ENCODE data around the gene DMAP1. TPM values are rescaled to one million over a fixed set of nuclear protein-coding genes. Genes with fewer than 3 reads are reported as not detected.

Gene DMAP1
- polyA plus RNA-seq, 4 donors = 34.7 to 80.8 (median 58.0) TPM

Other genes starting within 250 kb of the DMAP1 start
- gene DPH2, start 243.5 kb upstream of the DMAP1 start, polyA plus RNA-seq = 10 to 100 TPM in 3 of 4 donors, 1 to 10 TPM in 1; 5.8 to 25.2 (median 15.6) TPM
- gene ATP6V0B, start 238.5 kb upstream of the DMAP1 start, polyA plus RNA-seq = 100 to 1,000 TPM; 104 to 245 (median 161) TPM
- gene B4GALT2, start 234.3 kb upstream of the DMAP1 start, polyA plus RNA-seq = 10 to 100 TPM in 3 of 4 donors, 1 to 10 TPM in 1; 8.9 to 34.6 (median 25.9) TPM
- gene CCDC24, start 221.9 kb upstream of the DMAP1 start, polyA plus RNA-seq = 10 to 100 TPM in 3 of 4 donors, 1 to 10 TPM in 1; 5.8 to 35.1 (median 24.2) TPM
- gene SLC6A9, start 182.0 kb upstream of the DMAP1 start, polyA plus RNA-seq = 10 to 100 TPM in 1 of 4 donors, 1 to 10 TPM in 2, under 1 TPM in 1; 0.81 to 15.7 (median 2.0) TPM
- under 1 TPM in 1 of 4 donors, not detected in 3; 0.06 TPM for gene KLF17, start 94.7 kb upstream of the DMAP1 start, polyA plus RNA-seq
- not detected for gene KLF18, start 71.8 kb upstream of the DMAP1 start, polyA plus RNA-seq
- 10 to 100 TPM; 26.5 to 50.1 (median 31.0) TPM for gene ERI3, start 141.8 kb downstream of the DMAP1 start, polyA plus RNA-seq
- gene RNF220, start 191.8 kb downstream of the DMAP1 start, polyA plus RNA-seq = 10 to 100 TPM; 52.6 to 86.1 (median 74.9) TPM